Amniotic epithelial cell (primary cell): ENCODE results near the gene PSMD7.
"Not testable (repeated sequence)": the region's sequence is repeated elsewhere in the genome, so short reads cannot be mapped to it uniquely, and the experiment has no call there.

Experiments used
- DNase-seq: peaks from one replicate; pipeline ENCODE4 v3.0.0-alpha.2; 2010; ENCODE audit warnings: low read depth

Gene PSMD7

DNA sequence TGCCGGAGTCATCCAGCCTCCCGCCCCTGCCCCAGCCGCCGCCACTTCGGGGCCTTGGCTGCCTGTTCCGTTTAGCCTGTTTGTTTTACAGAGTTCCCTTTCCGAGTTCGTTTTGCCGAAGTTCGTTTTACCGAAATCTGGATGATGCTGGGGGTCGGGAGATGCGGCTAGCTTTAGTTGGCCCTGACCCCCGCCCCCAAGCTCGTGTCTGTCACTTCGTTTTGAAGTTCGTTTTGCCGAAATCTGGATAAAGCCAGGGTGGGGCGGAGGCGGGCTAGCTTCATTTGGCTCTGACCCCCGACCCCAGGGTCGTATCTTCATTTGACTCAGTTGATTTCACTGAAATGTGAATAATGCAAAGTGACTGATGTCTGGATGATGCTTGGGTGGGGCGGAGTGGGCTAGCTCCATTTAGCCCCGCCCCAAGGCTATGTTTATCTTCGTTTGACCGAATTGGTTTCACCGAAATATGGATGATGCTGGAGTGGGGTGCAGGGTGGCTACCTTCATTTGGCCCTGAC lies 591 bp downstream of the PSMD7 start:
- peak; percentile 22 for DNase-seq

DNA sequence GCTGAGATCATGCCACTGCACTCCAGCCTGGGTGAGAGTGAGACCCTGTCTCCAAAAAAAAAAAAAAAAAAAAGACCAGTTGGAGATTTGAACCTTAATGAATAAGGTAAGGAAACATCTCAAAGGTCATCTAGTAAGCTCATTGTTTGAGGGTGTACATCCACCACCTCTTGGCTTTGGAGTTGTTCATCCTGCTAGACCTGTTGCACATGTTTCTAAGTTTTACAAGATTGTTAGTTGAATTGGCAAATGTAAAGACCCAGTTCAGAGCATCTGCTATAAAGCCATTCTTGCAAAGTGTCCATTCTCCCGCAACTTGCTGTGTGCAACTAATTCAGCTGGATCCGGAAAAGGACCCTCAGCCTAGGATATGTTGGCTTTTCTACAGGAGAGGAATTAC lies 1.5 kb downstream of the PSMD7 start:
- DNase-seq = no peak

GRCh38 chr16:74302341-74302740 lies 5.7 kb downstream of the PSMD7 start:
- no peak for DNase-seq

DNA sequence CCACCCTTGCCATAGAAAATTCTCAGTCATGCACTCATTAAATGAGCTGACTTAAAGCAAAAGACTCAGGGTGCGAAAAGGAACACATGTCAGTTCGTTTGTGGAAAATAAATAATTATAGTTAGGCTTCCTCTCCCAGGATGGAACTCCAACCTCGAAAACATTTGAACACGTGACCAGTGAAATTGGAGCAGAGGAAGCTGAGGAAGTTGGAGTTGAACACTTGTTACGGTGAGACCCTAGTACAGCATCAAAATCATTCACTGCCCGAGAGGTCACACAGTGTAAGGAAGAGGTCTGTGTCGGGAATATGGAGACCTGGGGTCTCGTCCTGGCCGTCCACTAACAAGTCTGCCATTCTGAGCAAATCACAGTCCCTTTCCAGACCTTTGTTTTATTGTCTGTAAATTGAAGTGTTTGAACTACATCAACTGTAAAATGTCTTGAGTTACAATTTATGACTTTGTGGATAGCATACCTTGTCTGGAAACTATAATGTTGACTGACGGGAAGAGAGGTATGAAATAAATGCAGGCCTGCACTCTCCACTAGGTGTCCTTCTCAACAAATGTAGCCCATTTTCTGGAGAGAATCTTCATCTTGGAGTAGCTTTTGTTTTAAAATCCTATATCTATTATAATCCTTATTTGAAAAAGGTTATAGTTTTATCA lies 7.7 kb downstream of the PSMD7 start:
- peak; percentile 22 for DNase-seq

DNA sequence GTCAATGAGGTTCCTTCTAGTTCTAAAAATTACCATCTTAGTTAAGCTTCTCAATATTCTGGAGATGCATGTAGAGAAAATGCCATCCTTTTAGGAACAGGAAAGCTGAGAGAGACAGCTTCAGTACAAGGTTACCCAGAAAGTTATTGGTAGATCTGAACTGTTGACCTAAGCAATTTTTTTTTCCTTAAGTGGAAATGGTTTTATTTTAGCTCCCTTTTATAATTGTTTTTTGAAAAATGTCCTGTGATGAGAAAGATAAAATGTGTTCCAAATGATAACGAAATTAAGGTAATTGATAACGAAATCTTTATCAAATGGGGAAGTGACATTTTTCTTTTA lies 8.2 kb downstream of the PSMD7 start:
- DNase-seq = no peak

DNA sequence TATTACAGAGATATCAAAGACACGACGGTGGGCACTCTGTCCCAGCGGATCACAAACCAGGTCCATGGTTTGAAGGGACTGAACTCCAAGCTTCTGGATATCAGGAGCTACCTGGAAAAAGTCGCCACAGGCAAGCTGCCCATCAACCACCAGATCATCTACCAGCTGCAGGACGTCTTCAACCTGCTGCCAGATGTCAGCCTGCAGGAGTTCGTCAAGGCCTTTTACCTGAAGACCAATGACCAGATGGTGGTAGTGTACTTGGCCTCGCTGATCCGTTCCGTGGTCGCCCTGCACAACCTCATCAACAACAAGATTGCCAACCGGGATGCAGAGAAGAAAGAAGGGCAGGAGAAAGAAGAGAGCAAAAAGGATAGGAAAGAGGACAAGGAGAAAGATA lies 8.7 kb downstream of the PSMD7 start:
- no peak for DNase-seq

DNA sequence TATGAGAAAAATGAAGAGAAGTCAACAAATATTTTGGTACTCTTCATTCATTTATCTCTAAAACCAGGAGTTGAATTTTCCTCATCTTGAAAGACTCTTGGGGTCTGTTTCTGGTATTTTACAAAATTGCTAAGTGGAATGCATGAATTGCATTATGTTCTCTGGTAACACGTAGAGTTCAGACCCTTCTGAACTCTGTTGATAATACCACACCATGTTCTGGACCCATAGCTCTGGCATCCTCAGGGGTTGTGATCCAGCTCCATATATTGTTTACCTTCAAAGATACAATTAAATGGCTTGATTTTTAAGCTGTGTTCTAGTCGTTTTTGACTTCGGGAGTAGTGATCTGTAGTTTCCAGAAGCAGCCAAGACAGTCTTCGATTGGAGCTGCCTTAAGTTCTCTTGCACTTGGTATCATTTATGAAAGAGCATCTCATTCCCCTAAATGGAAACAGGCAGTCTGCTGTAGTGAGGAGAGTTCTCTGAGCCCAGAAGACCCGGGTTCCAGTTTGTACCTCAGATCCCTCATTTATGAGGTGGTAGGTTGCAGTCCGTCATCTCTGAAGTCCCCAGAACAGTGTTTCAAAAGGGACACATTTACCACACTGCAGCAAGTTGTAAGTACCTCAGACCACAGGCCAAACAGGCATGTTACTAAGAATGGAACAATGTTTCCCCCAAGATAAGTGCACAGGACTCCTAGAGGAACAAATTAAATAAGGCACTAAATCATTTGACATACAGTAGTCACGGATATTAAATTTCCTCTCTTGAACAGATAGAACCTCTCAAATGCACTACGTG lies 9.6 kb downstream of the PSMD7 start:
- DNase-seq = no peak

DNA sequence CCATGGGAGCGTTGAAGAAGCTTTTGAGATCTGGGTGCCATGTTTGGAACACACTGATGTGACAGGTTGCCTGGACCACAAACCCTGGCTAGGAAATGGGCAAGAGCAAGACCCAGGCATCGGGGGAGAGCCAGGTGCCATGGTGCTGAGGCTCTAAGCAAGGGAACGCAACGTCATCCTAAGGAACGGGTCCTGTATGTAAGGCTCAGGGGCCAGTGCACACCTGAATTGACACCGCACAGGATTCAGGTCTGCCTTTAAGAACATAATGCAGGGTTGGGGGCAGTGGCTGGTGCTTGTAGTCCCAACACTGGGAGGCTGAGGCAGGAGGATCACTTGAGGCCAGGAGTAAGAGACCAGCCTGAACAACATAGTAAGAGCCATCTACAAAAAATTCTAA lies 10.8 kb downstream of the PSMD7 start:
- DNase-seq = no peak

DNA sequence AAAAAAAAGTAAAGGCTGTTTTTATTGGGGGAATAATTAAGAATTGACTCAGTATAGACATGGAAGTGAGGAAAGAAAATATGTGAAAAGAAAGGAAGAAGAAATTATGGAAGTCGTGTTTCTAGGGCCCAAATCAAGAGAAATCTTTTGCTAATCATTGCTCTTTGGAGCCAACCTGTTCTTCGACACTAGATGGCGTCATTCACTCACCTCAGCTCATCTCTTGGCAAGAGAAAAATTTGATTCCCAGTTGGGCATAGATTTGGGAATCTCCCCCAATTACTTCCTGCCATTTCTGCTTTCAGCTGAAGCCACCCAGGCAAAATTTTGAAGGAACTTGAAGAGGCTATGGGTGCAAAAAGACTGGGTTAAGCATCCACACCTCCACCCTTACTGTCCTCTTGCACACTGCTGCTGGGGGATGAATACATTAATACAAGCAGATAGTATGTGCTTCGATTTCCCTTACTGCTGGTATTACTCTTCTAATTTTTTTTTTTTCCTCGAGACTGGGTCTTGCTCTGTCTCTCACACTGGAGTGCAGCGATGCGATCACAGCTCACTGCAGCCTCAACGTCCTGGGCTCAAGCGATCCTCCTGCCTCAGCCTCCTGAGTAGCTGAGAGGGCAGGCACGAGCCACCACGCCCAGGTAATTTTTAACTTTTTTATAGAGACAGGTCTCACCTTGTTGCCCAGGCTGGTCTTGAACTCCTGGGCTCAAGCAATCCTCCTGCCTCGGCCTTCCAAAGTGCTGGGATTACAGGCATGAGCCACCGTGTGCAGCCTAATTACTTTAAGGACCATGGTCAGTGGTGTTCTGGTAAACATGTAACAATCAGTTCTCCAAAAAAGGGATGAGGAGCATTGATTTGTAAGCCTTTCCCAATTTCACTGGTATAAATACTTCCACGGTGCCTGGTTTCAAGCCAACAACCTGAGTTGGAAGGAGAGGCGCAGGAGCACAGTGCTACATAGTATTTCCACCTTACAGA lies 13.5 kb downstream of the PSMD7 start:
- DNase-seq = peak; percentile 49

DNA sequence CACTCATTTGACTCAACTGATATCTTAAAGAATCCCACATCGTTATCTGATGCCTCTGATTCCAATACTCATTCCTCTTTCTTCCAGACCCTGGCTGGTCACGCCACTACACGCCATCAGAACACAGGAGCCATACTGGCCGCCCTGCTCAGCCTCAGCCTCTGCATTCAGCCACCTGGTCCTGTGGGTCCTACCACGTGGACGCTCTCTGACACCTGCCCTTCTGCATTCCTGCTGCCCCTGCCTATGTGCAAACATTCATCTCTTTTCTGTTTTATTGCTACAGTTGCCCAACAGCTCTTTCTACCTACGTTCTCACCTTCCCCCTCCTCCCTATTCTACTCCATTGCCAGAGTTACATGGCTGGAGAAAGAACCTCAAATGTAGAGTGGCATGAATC lies 18.4 kb downstream of the PSMD7 start:
- no peak for DNase-seq

GRCh38 chr16:74320707-74321106 lies 24.1 kb downstream of the PSMD7 start:
- DNase-seq = no peak

DNA sequence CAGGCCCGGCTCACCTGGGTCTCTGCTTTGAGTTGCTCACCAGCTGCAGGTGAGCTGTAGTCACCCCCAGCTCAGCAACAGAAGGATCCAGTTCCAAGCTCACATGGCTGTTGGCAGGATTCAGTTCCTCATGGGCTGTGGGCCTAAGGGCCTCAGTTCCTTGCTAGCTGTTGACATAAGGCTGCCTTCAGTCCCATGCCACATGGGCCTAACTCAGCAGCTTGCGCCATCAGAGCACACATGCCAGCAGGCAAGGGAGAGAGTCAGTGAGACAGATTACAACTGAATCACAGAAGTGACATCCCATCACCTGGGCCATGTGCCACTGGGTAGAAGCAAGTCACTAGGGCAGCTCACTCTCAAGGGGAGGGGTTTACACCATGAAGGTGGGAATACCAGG lies 24.7 kb downstream of the PSMD7 start:
- DNase-seq = no peak

- DNase-seq = no peak
These were observed 25.7 kb downstream of the PSMD7 start for GRCh38 chr16:74322301-74322710.

- not testable (repeated sequence) for DNase-seq
These were observed 28.2 kb downstream of the PSMD7 start for GRCh38 chr16:74324777-74325176.

- no peak for DNase-seq
These were observed 29.0 kb downstream of the PSMD7 start for GRCh38 chr16:74325641-74326040.

DNA sequence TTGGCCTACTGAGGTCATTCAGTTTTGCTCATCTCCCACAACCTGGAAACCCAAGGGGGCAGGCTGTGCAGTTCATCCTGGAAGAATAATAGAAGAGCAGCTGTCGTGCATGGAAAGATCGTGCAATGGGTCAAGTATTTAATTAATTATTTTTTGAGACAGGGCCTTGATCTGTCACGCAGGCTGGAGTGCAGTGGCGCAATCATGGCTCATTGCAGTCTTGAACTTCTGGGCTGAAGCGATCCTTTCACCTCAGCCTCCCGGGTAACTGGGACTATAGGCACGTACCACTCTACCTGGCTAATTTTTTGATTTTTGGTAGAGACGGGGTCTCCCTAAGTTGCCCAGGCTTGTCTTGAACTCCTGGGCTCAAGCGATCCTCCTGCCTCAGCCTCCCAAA lies 31.7 kb downstream of the PSMD7 start:
- DNase-seq = not testable (repeated sequence)

- not testable (repeated sequence) for DNase-seq
These were observed 35.9 kb downstream of the PSMD7 start for GRCh38 chr16:74332469-74332868.

- DNase-seq = not testable (repeated sequence)
These were observed 40.9 kb downstream of the PSMD7 start for GRCh38 chr16:74337506-74337905.

GRCh38 chr16:74339226-74339625 lies 42.6 kb downstream of the PSMD7 start:
- not testable (repeated sequence) for DNase-seq

GRCh38 chr16:74353038-74353437 lies 56.4 kb downstream of the PSMD7 start:
- DNase-seq = not testable (repeated sequence)
